HG03280 (cell line): ENCODE results near the gene DLL4.

Experiments used
- ATAC-seq: cut with Tn5 transposase; IDR thresholded peaks from one replicate; pipeline ENCODE4 v1.9.1; 2021; ENCODE audit warnings: mild to moderate bottlenecking, moderate library complexity; ENCODE audit not compliant: unreplicated experiment

Gene DLL4

DNA sequence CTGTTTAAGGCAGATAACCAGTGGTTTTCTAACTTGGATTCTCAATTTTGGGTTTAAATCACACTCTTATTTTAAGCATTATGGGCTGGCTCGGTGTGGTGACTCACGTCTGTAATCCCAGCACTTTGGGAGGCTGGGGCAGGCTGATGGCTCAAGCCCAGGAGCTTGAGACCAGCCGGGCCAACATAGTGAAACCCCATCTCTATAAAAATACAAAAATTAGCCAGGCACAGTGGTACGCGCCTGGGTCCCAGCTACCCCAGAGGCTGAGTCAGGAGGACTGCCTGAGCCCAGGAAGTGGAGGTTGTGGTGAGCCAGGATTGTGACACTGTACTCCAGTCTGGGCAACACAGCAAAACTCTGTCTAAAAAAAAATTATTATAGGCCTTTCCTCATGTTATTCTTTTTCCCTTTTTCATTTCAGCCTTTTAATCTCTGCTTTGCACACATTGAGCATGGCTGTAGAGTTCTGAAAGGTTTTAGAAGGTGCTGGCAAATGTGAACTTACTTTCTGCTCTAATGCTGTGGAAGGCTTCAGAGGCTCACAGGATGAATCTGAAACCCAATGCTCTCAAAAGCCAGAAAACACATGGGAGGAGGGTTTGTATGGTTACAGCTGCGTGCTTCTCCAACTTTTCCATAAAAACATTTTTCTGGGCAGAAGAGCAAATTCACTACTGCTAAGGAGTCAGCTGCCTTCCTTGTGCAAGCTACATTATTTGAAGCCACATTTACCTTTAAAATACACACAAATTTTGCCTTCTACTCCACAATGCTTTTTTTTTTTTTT lies 56.6 kb downstream of the DLL4 start:
- no peak for ATAC-seq

DNA sequence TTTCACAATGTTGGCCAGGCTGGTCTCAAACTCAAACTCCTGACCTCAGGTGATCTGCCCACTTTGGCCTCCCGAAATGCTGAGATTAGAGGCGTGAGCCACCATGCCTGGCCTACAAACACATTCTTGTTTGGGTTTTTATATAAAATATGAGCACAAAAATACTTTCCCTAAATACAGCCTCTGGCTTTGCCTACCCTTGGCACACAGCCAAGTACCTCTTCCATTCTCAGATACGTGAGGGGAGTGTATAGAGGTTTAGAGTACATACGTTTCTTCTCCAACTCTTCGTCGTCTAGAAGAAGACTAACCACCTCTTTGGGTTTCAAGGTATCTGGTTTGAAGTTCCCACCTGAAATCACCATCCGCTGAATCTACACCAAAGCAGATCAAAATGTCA lies 57.7 kb downstream of the DLL4 start:
- no peak for ATAC-seq

DNA sequence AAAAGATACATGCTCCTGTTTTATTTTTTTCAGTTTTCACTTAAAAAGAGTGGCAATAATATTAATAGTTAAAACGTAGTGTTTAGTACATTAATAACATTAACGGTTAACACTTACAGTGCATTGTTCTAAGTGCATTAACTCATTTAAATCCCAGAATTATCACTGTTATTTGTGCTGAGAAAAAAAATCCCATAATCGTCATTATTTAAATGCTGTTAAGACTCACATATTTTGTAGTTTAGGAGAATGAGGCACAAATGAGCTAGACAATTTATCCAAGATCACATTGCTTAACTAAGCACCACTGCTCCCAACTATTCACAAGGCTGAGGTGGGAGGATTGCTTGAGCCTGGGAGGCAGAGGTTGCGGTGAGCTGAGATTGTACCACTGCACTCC lies 59.0 kb downstream of the DLL4 start:
- ATAC-seq = no peak
